Prostate gland (tissue), 2 donors: Measurements from ENCODE around the gene SMIM30.

Experiments
- CTCF ChIP-seq, 4 experiments: fragments of 200-600 bp in 2 of 4; fragments of 450-650 bp in 2 of 4; sonication (generic) in 2 of 4; IDR thresholded peaks; 1 replicate in 3 of 4; 2 replicates in 1 of 4; pipeline ENCODE4 v1.5.1; 2016 to 2019; ENCODE audit warnings: antibody characterized with exemption in 4 of 4, mild to moderate bottlenecking in 2 of 4, moderate library complexity in 2 of 4
- POLR2A ChIP-seq: fragments of 450-650 bp; IDR thresholded peaks from one replicate; pipeline ENCODE4 v1.6.1; 2016; ENCODE audit warnings: antibody characterized with exemption, mild to moderate bottlenecking
- POLR2AphosphoS5 ChIP-seq: sonication (generic); formaldehyde crosslinking; IDR thresholded peaks from one replicate; pipeline ENCODE4 v1.6.1; 2017; ENCODE audit warnings: antibody characterized with exemption

GRCh38 chr7:113134025-113134424 is 15.7 kb upstream of the SMIM30 start:
- TF ChIP-seq POLR2AphosphoS5 (no peak), POLR2A (no peak), CTCF (IDR thresholded peaks at IDR 0.05) (no peak)
